D721Med (cell line): ENCODE results near the gene RAB5B.

ENCODE experiments used
- DNase-seq: peaks from one replicate; pipeline ENCODE4 v3.0.0; 2011; ENCODE audit warnings: low spot score; ENCODE audit not compliant: insufficient read length
- FAIRE-seq: peaks from 2 replicates; lab custom pipeline; 2011; peaks lifted over from hg19 to GRCh38; lab: Jason Lieb, UNC
- TF ChIP-seq, protein P1 (sequence below): IDR thresholded peaks from 2 replicates; pipeline ENCODE4 v1.5.1; 2012; ENCODE audit warnings: mild to moderate bottlenecking, control low read depth; ENCODE audit not compliant: insufficient read depth; ENCODE audit errors: missing control alignments

RAB5B gene, protein sequence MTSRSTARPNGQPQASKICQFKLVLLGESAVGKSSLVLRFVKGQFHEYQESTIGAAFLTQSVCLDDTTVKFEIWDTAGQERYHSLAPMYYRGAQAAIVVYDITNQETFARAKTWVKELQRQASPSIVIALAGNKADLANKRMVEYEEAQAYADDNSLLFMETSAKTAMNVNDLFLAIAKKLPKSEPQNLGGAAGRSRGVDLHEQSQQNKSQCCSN

DNA sequence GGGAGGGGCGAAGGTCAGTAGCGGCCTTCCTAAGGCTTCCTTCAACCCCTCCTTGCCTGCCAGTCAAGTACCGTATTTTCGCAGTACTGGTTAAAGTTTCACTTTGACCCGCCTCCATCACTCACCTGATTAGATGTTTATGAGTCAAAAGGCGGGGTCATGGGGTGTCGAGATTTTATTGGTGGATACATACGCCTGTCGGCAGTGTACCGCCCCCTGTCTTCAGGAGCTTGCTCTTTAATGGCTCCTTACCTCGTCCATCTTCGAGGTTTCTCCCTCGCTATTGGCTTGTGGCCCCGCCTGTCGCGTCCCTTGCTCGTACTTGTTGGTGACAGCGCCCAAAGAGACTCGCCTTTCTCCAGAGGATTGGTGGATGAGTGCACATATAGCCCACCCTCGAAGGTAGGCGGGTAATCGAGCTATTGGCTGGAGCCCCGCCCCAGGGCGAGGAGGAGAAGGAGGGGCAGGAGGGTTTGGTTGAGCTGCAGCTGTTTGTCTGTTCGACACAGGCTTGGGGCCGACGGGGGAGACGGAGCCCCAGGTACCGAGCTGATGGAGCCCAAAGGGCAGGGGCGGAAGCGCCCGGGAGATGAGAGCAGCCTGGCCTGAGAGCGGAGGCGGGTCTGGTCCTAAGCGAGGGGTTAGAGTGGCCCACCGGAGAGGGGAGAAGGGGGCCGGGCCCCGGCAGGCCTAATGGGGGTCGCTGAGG lies at the start of gene RAB5B:
RAB5B (plus strand) TSS at position 480 of the 709 bp plus-strand sequence. CDS start 12,883 bp downstream, outside the sequence.
- peak; percentile 61 for FAIRE-seq
- peak; percentile 90 for DNase-seq

DNA sequence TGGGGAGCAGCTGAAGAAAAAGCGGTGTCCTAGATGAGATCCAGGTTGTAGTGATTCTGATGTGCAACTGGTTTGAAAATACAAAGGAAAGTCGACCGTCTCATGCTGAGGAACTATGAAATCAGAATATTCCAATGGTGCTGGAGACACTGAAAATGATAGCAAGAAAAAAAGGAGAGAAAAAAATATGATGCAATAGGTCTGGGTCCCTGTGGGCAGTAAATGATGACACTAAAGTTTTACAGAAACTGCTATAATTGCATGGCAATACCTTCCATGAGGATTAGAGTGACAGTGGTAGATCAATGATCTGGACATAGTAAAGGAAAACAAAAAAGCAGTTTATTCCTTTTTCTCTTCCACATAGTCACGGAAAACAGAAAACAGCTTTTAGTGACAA lies 48.5 kb upstream of the RAB5B start:
- TF ChIP-seq, protein P1, sequence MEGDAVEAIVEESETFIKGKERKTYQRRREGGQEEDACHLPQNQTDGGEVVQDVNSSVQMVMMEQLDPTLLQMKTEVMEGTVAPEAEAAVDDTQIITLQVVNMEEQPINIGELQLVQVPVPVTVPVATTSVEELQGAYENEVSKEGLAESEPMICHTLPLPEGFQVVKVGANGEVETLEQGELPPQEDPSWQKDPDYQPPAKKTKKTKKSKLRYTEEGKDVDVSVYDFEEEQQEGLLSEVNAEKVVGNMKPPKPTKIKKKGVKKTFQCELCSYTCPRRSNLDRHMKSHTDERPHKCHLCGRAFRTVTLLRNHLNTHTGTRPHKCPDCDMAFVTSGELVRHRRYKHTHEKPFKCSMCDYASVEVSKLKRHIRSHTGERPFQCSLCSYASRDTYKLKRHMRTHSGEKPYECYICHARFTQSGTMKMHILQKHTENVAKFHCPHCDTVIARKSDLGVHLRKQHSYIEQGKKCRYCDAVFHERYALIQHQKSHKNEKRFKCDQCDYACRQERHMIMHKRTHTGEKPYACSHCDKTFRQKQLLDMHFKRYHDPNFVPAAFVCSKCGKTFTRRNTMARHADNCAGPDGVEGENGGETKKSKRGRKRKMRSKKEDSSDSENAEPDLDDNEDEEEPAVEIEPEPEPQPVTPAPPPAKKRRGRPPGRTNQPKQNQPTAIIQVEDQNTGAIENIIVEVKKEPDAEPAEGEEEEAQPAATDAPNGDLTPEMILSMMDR = no peak
- FAIRE-seq (no peak), DNase-seq (no peak)

More for the DNA sequence above, at the start of gene RAB5B:
- TF ChIP-seq, protein P1 = no peak

DNA sequence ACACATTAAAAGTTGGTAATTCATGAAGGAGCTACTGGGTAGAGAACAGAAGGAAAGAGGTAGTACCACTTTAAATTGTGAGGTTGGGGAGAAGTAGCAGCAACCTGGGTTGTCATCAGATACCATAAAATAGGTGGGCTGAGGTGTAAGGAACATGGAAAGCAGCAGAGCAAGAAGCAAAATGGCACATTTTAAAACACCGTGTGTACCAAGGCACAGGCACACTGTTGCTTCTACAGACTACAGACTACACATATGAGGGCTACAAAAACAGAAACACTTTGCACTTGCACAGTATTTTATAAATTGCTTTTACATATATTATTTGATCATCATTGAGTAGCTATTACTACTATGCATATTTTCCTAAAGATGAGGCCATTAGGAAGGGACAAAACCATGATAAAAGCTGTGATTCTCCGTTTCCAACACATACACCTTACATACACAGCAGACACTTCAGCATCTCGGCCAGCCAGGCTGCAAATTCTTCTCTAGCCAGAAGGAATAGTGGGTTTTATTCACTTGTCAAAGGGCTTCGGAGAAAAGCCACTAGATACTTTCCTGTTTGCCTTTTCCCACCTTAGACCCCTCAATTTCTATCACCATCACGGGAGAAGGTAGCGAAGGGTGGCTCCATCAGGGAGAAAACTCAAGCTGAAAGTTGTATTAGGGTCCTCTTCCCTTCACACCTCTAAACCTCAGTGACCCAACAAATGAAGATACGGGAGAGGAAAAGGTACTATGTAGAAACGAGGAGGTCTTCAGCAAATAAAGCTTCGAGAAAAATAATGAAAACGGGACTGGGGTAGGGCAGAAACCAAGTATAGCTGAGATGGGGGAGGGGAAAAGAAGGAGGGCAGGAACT lies 47.8 kb upstream of the RAB5B start:
- no peak for FAIRE-seq
- DNase-seq = no peak
- TF ChIP-seq, protein P1 = no peak

DNA sequence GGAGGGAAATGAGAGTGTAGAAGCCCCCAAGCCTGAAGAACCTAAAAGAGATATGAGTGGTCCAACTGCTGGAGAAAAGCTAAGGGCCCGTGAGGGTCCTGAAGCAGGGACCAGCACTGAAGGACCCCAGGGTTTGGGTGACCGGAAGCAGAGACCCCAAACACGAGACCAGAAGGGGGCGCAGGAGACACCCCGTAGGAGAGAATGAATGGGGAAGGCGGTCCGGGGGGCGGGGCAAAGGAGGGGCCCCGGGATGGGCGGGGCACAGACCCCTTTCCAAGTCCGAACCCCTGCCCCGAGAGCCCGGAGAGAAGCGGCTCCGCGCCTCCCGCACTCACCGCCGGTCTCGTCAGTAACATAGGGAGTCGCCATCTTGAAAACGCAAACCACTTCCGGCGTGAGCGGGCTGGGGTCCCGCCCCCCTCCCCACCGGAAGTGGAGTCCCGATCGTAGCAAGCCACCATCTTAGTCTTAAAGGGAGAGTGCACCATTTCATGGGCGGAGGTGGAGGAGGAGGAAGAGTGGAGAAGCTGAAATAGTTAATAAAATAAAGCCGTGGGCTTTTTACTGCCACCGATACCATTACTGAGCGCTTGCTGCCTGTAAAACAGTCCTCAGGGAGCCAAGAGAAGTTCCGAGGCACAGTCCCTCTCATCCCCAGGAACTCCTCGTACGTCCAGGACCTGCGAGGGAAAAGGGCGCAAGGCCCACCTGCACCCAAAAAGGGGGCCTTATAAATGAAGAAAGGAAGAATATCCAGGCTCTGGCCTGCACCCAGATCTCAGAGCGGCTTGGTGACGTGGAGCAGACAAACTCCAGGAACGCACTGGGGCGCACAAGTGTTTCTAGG lies 46.9 kb upstream of the RAB5B start:
- FAIRE-seq = no peak

DNA sequence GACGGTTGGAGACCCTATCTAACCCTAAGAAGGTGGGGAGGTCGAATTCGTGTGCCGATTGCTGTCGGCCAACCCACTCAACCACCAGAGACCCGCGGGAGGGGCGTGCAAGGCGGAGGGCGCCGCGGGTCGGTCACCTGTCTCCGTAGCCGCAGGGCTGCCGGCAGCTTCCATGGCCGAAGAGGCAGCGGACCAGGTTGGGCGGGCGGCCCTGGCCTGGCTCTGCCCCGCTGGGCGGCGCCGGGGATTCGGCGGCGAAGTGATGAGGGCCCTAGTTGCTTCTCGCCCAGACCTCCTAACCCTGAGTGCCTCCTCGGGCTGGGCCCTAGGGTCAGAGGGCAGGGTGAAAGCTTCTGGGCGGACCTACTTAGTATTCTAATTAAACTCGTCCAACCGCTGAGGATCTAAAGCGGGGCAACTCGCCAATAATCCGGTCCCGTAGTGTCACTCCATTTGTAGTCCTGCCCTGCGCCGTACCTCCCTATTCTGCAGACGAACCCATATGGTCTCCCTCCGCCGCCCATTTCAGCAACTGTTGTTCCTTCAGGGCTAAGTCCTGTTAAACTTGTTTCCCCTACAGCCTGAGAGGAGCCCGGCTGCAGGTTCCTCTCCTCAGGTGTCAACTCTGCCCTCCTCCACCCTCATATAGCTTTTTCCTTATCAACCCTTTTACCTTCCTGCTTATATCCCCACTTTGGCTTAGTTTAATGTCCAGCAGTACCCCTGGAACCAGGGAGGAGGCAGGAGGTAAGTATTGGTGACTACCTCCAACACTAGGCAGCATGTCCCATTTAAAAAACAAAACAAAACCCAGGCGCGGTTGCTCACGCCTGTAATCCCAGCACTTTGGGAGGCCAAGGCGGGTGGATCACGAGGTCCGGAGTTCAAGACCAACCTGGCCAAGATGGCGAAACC lies 46.0 kb upstream of the RAB5B start, which contains the start of gene PYM1:
PYM1 (minus strand) TSS at position 307 of the 915 bp plus-strand sequence; CDS start at position 174, 133 bp downstream.
- no peak for FAIRE-seq
- TF ChIP-seq, protein P1 = no peak
- no peak for DNase-seq

More for the DNA sequence above, 46.9 kb upstream of the RAB5B start:
- TF ChIP-seq, protein P1 = peak; percentile 58
- peak; percentile 95 for DNase-seq
